Pancreas (tissue), 10 donors: ENCODE data around the gene NDNF. TPM values are rescaled to one million over a fixed set of nuclear protein-coding genes. Genes with fewer than 3 reads are reported as not detected.

Experiments used
- ATAC-seq, 4 donors: fragments of 200-7000 bp; cut with Tn5 transposase; one replicate each; pipeline versions ENCODE4 v1.8.0 to v1.9.1; 2020; ENCODE audit warnings: mild to moderate bottlenecking in 4 of 4, moderate library complexity in 4 of 4
- DNase-seq, 6 donors: peaks; one replicate each; pipeline ENCODE4 v3.0.0-alpha.2; 2020
- FAIRE-seq: peaks from 2 replicates; lab custom pipeline; 2012; peaks lifted over from hg19 to GRCh38; lab: Jason Lieb, UNC
- H3K27ac ChIP-seq, 4 donors: fragments of 200-600 bp; sonication (generic); 1 replicate in 3 of 4; 2 replicates in 1 of 4; pipeline versions ENCODE4 v1.5.0 to v1.8.0; 2020
- H3K27me3 ChIP-seq, 4 donors: fragments of 200-600 bp; one replicate each; pipeline ENCODE4 v1.8.0; 2021
- H3K36me3 ChIP-seq, 3 donors: fragments of 200-600 bp; sonication (generic) in 1 of 3; one replicate each; pipeline versions ENCODE4 v1.5.0 to v1.8.0; 2020 to 2021
- H3K4me1 ChIP-seq, 3 donors: fragments of 200-600 bp; one replicate each; pipeline ENCODE4 v1.8.0; 2021
- H3K4me3 ChIP-seq, 4 donors: fragments of 200-600 bp; sonication (generic) in 2 of 4; one replicate each; pipeline versions ENCODE4 v1.5.0 to v1.8.0; 2020 to 2021
- H3K9me3 ChIP-seq, 4 donors: fragments of 200-600 bp; one replicate each; pipeline ENCODE4 v1.8.0; 2021
- WGBS, 2 donors: extraction: QIAGEN DNeasy Blood & Tissue Kit; methylation state at CpG; one replicate each; pipeline ENCODE4 v1.1.7; 2013; 5-methylcytosine and 5-hydroxymethylcytosine counted together
- intact Hi-C, 3 donors: fragments of 100-400 bp; cut with DNase I; formaldehyde crosslinking; loops; one replicate each; pipeline versions ENCODE4 v1.11.1 to v1.14.2; 2022
- polyA plus RNA-seq, 2 donors: library from polyadenylated mRNA; stranded (reverse); fragments of 200-250 nt; gene quantifications; one replicate each; pipeline ENCODE4 v1.2.3, GENCODE V29; 2013
- total RNA-seq, 6 donors: library from RNA; stranded (reverse); fragmentation: NEBNext Ultra II Directional in 4 of 6; extraction: Animal tissue kit (Norgen Biotek cat#: 25700) in 4 of 6; gene quantifications; one replicate each; pipeline versions ENCODE4 v1.2.1 to v1.2.4, GENCODE V29; 2021 to 2023
- TF ChIP-seq, protein P1 (sequence below), 4 donors: fragments of 200-600 bp; sonication (generic) in 3 of 4; IDR thresholded peaks; one replicate each; pipeline versions ENCODE4 v1.5.0 to v1.8.0; 2021; ENCODE audit warnings: antibody characterized with exemption in 4 of 4
- donor health status: healthy with polysubstance abuse.
- donor health status: DM: no; HTN: no; CAD: no; lungs with moderate emphysema.
- donor health status: DM: no; HTN: no; CAD: no.
- donor health status: control.
- donor health status: control.
- donor health status: Bipolar disorder and iron deficiency.
- donor health status: DM: yes; HTN: yes; CAD: no.
- donor health status: DM: no; HTN: no; CAD: no.
- donor health status: DM: no; HTN: no; CAD: no.
- donor health status: DM: yes; HTN: yes; CAD: no.

The NDNF gene
- total and polyA plus RNA-seq, 8 donors, result 0.12 to 0.43 (median 0.28) TPM

DNA sequence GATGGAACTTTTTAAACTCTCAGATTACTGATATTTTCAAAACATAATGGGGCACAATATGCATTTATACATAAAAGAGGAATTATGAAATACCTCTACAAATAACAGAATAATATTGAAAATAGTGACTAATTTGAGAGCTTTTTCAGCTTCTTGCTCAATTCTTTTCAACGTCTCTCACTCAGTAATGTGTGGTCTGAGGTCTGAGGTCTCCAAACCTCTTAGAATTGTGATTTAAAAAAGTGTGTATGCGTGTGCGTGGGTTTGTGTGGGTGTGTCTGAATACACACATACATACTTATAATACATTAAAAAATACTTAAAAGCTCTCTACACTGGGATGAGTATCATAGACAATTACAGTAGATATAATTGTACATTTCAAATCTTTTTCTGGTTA lies 7.9 kb downstream of the NDNF start:
- no peaks in the 10 kb centered on the region for H3K27me3 ChIP-seq
- no peaks in the 10 kb centered on the region for H3K36me3 ChIP-seq
- DNase-seq (no peak), ATAC-seq (no peak), FAIRE-seq (no peak)
- H3K4me3 ChIP-seq, result no peak overlapping the region
- TF ChIP-seq, protein P1, sequence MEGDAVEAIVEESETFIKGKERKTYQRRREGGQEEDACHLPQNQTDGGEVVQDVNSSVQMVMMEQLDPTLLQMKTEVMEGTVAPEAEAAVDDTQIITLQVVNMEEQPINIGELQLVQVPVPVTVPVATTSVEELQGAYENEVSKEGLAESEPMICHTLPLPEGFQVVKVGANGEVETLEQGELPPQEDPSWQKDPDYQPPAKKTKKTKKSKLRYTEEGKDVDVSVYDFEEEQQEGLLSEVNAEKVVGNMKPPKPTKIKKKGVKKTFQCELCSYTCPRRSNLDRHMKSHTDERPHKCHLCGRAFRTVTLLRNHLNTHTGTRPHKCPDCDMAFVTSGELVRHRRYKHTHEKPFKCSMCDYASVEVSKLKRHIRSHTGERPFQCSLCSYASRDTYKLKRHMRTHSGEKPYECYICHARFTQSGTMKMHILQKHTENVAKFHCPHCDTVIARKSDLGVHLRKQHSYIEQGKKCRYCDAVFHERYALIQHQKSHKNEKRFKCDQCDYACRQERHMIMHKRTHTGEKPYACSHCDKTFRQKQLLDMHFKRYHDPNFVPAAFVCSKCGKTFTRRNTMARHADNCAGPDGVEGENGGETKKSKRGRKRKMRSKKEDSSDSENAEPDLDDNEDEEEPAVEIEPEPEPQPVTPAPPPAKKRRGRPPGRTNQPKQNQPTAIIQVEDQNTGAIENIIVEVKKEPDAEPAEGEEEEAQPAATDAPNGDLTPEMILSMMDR (IDR thresholded peaks at IDR 0.05), result no peak
- WGBS, 2 donors, result 80 to 91% methylated on average over 3 of the region's 3 CpGs
- H3K9me3 ChIP-seq, result no peaks in the 10 kb centered on the region
- H3K4me1 ChIP-seq, result no peaks in the 10 kb centered on the region
- H3K27ac ChIP-seq, result no peak overlapping the region
- intact Hi-C loops, result no loop called here

DNA sequence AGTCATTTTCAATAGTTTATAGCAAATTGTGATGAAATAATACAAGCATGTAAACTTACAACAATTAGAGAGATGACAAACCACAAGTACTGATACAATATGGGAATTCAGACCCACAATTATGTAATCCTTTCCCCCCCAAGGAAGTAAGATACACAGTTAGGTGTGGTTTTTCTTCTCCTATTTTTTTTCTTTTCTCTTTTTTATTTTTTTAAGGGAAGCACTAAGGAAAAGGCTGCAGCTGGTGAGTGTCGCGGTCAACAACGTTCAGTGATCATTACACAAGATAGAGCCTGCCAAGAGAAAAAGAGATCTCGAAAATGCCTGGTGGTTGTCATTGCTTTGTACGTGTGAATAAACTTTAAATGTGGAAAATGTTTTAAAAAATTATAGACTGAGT lies 9.8 kb downstream of the NDNF start:
- H3K4me1 ChIP-seq, result no peaks in the 10 kb centered on the region
- 28 to 33% methylated on average over 5 of the region's 5 CpGs for WGBS, 2 donors
- H3K27me3 ChIP-seq, result no peaks in the 10 kb centered on the region
- H3K27ac ChIP-seq, result no peak overlapping the region
- H3K9me3 ChIP-seq, result no peaks in the 10 kb centered on the region
- no peak overlapping the region for H3K4me3 ChIP-seq
- intact Hi-C loops, result no loop called here
- no peak for DNase-seq
- H3K36me3 ChIP-seq, result no peaks in the 10 kb centered on the region
- no peak for FAIRE-seq
- TF ChIP-seq, protein P1 (IDR thresholded peaks at IDR 0.05), result no peak
- no peak for ATAC-seq

DNA sequence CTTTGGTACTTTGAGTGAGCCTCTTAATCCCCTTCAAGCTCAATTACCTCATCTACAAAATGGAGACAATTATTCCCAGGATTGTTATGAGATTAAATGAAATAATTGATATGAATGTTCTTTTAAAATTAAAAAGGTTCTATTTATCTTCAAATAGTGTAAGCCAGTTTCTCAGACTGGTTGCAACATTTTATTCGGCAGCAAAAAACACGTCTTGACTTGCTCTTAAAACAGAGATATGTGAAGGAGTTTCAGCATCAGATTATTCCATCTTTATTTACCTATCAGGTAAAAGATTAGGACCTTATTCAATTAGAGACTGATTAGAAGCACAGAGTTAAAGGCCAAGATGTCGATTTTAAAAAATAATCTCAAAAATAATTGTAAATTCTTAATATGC lies 10.5 kb downstream of the NDNF start:
- Histone ChIP-seq H3K9me3 (no peaks in the 10 kb centered on the region), H3K27me3 (no peaks in the 10 kb centered on the region), H3K4me1 (no peaks in the 10 kb centered on the region), H3K36me3 (no peaks in the 10 kb centered on the region), H3K4me3 (no peak overlapping the region), H3K27ac (no peak overlapping the region)
- 65 to 87% methylated on average over 3 of the region's 3 CpGs for WGBS, 2 donors
- TF ChIP-seq, protein P1 (IDR thresholded peaks at IDR 0.05), result no peak
- no peak for ATAC-seq
- no peak for DNase-seq
- intact Hi-C loops, result no loop called here
- FAIRE-seq, result no peak

DNA sequence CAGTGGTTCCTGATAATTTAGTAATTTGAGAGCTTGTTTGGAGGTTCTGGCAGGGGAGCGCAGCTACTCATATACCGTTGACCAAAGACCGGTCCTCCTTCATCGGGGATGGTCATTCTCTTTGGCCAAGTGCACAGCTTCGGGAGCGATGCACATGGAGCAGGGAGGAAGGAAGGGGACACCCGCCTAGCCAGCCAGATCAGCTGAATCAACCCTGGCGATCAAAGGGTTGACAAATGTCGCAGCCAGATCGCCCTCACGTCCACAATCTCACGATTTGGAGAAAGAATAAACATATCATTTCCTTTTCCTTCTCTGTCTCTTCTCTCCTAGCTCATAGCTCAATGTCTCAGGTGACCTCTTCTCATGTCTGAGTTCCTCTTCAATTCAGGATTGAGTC lies 11.1 kb downstream of the NDNF start:
- no peaks in the 10 kb centered on the region for H3K4me1 ChIP-seq
- H3K36me3 ChIP-seq, result no peaks in the 10 kb centered on the region
- no peak overlapping the region for H3K27ac ChIP-seq
- DNase-seq, result no peak
- intact Hi-C loops, result no loop called here
- WGBS, 2 donors, result 73 to 76% methylated on average over 12 of the region's 12 CpGs
- no peaks in the 10 kb centered on the region for H3K9me3 ChIP-seq
- ATAC-seq, result no peak
- H3K4me3 ChIP-seq, result no peak overlapping the region
- TF ChIP-seq, protein P1 (IDR thresholded peaks at IDR 0.05), result no peak
- no peak for FAIRE-seq
- H3K27me3 ChIP-seq, result no peaks in the 10 kb centered on the region

DNA sequence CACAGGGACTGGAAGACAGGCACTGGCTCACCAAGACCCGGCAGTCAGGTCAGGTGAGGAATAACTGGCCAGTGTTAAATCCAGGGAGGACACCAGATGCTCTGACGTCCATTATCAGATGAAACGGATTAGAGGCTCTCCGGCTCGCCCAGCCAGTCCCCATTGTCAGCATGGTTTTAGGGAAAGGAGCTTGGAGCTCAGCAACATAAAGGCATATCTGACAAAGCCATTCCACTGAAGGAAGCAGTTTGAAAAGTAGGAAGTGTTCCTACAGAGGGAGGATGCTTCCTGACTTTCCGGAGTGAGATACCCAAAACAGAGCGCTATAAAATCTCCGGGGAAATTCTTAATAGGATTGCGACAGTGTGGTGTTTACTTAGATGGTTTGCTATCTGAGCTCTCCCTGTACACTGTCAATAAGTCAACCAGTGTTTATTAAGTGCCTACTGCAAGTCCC lies 14.8 kb downstream of the NDNF start:
- DNase-seq (no peak), ATAC-seq (no peak), FAIRE-seq (no peak)
- no peaks in the 10 kb centered on the region for H3K9me3 ChIP-seq
- no peaks in the 10 kb centered on the region for H3K4me1 ChIP-seq
- intact Hi-C loops, result no loop called here
- H3K36me3 ChIP-seq, result no peaks in the 10 kb centered on the region
- no peak overlapping the region for H3K4me3 ChIP-seq
- H3K27me3 ChIP-seq, result no peaks in the 10 kb centered on the region
- 28 to 30% methylated on average over 9 of the region's 9 CpGs for WGBS, 2 donors
- H3K27ac ChIP-seq, result no peak overlapping the region
- TF ChIP-seq, protein P1 (IDR thresholded peaks at IDR 0.05), result no peak
